Mesothelial cell of epicardium (in vitro differentiated cells): ENCODE results near the gene TMEM255A. TPM values are rescaled to one million over a fixed set of nuclear protein-coding genes. Genes with fewer than 3 reads are reported as not detected.

Experiments used
- DNase-seq, 2 experiments: peaks; one replicate each; pipeline ENCODE4 v3.0.0; 2021; ENCODE audit warnings: low spot score in 2 of 2; ENCODE audit not compliant: unreplicated experiment in 2 of 2
- H3K27ac Mint-ChIP-seq: 2 replicates; pipeline ENCODE4 v1.8.0; 2021; ENCODE audit warnings: mixed read lengths
- H3K27me3 Mint-ChIP-seq: 2 replicates; pipeline ENCODE4 v1.8.0; 2021; ENCODE audit warnings: low read depth, mixed read lengths
- H3K36me3 Mint-ChIP-seq: 2 replicates; pipeline ENCODE4 v1.8.0; 2021; ENCODE audit warnings: mixed read lengths
- H3K4me1 Mint-ChIP-seq: 2 replicates; pipeline ENCODE4 v1.8.0; 2021; ENCODE audit warnings: mixed read lengths
- H3K4me3 Mint-ChIP-seq: 2 replicates; pipeline ENCODE4 v1.8.0; 2021; ENCODE audit warnings: mild to moderate bottlenecking, moderate library complexity, mixed read lengths
- H3K9me3 Mint-ChIP-seq: 2 replicates; pipeline ENCODE4 v1.8.0; 2021; ENCODE audit warnings: mixed read lengths
- total RNA-seq: library from RNA; stranded (reverse); gene quantifications from 3 replicates; pipeline ENCODE4 v1.2.1, GENCODE V29; 2021
- TF ChIP-seq, protein P1 (sequence below): fragments of 200-600 bp; sonication (generic); IDR thresholded peaks from one replicate; pipeline ENCODE4 v1.5.0; 2021; ENCODE audit warnings: antibody characterized with exemption; ENCODE audit not compliant: unreplicated experiment

Gene TMEM255A
- total RNA-seq, 1 donor from 2014 or later, result 1.3 TPM

DNA sequence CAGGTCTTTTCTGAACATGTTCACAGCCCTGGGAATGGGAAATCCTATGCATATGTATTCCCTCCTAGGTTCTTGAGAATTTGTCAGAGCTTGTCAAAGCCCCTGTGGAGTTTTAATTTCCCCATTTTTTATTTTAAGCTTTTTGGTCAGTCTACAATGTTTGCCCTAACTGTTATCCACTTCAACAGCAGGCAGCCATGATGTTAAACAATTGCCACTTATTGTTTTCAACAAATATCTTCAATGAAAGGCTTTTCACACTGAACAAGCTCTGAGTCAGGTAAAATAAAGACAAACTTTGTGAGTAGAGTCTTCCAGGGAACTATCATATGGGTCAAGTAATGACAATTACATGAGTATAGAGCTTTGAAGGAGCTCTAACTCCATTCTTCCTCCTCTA lies 25.6 kb upstream of the TMEM255A start:
- TF ChIP-seq, protein P1, sequence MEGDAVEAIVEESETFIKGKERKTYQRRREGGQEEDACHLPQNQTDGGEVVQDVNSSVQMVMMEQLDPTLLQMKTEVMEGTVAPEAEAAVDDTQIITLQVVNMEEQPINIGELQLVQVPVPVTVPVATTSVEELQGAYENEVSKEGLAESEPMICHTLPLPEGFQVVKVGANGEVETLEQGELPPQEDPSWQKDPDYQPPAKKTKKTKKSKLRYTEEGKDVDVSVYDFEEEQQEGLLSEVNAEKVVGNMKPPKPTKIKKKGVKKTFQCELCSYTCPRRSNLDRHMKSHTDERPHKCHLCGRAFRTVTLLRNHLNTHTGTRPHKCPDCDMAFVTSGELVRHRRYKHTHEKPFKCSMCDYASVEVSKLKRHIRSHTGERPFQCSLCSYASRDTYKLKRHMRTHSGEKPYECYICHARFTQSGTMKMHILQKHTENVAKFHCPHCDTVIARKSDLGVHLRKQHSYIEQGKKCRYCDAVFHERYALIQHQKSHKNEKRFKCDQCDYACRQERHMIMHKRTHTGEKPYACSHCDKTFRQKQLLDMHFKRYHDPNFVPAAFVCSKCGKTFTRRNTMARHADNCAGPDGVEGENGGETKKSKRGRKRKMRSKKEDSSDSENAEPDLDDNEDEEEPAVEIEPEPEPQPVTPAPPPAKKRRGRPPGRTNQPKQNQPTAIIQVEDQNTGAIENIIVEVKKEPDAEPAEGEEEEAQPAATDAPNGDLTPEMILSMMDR, result no peak
- no peaks in the 10 kb centered on the region for H3K4me1 Mint-ChIP-seq
- H3K9me3 Mint-ChIP-seq, result peaks cover 67% of the 10 kb centered on the region
- DNase-seq, result no peak
- H3K4me3 Mint-ChIP-seq, result no peak overlapping the region
- no peak overlapping the region for H3K27ac Mint-ChIP-seq
- no peaks in the 10 kb centered on the region for H3K36me3 Mint-ChIP-seq
- peaks cover 2% of the 10 kb centered on the region for H3K27me3 Mint-ChIP-seq

DNA sequence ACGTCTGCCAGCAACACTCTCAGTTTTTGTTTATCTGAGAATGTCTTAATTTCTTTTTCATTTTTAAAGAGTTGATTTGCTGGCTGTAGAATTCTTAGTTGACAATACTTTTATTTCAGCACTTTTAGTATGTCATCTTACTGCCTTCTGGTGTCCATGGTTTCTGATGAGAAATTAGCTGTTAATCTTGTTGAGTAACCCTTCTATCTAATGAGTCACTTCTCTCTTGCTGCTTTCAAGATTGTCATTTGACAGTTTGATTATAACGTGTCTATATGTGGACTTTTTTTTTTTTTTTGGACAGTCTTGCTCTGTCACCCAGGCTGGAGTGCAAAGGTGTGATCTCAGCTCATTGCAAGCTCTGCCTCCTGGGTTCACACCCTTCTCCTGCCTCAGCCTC lies 24.0 kb upstream of the TMEM255A start:
- Mint-ChIP-seq H3K27ac (no peak overlapping the region), H3K27me3 (no peaks in the 10 kb centered on the region), H3K36me3 (no peaks in the 10 kb centered on the region), H3K4me3 (no peak overlapping the region), H3K4me1 (no peaks in the 10 kb centered on the region), H3K9me3 (peaks cover 73% of the 10 kb centered on the region)
- TF ChIP-seq, protein P1, result no peak
- DNase-seq, result no peak

DNA sequence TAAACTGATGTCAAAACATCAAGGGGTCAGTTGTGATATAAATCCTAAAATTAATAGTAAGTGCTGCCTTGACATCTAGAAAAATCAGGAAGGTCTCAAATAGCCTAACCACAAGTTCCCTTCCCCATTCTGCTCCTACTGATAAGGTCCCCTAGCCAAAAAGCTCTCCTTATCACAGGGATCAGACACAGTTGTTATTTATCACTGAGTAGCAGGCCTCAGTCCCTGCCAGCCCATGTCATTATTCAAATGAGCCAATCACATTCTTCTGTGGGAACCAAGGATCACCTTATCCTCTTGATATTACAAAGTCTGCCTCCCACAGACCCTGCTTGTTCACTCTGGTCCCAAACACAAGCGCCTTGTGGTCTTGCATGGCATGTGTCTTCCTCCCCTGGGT lies 23.3 kb upstream of the TMEM255A start:
- TF ChIP-seq, protein P1, result no peak
- Mint-ChIP-seq H3K4me1 (no peaks in the 10 kb centered on the region), H3K4me3 (no peak overlapping the region), H3K9me3 (peaks cover 79% of the 10 kb centered on the region), H3K36me3 (no peaks in the 10 kb centered on the region), H3K27ac (no peak overlapping the region), H3K27me3 (no peaks in the 10 kb centered on the region)
- no peak for DNase-seq

DNA sequence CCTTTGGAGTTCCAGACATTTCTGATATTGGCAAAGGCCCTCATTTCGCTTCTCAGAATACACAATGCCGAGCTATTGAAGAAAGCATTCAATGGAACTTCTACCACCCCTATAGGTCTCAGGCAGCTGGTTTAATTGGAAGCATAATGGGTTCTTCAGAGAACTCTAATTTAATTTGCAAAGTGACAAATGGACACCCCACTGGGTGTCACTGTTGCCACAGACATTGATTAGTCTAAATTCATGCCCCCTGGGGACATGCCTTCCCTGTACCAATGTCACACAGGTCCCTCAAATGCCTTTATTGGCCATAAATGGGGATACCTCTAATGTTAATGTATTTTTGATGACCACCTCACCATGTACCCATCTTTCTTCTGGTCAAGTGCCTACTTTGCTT lies 22.9 kb upstream of the TMEM255A start:
- no peaks in the 10 kb centered on the region for H3K27me3 Mint-ChIP-seq
- TF ChIP-seq, protein P1, result no peak
- DNase-seq, result no peak
- no peaks in the 10 kb centered on the region for H3K4me1 Mint-ChIP-seq
- H3K9me3 Mint-ChIP-seq, result peaks cover 79% of the 10 kb centered on the region
- no peak overlapping the region for H3K27ac Mint-ChIP-seq
- H3K4me3 Mint-ChIP-seq, result no peak overlapping the region
- no peaks in the 10 kb centered on the region for H3K36me3 Mint-ChIP-seq

DNA sequence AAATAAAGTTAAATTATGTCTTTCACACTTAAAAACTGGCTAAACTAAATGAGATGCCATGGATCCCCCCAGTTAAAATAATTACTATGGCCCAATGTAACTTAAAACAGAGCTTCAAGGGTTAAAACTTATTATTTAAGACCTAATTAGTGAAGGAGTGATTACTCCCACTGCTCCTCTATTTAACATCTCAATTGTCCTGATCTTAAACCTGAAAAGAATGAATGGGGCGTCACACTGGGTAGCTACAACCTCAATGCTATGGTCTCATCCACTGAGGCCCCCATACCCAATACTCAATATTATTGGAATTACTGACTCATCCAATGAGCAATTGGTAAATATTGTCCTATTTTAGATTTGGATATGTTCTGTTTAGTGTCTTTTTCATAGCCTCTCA lies 21.1 kb upstream of the TMEM255A start:
- no peak for DNase-seq

More for the DNA sequence above, 21.1 kb upstream of the TMEM255A start:
- Mint-ChIP-seq H3K4me1 (no peaks in the 10 kb centered on the region), H3K27ac (no peak overlapping the region), H3K36me3 (no peaks in the 10 kb centered on the region), H3K9me3 (peaks cover 71% of the 10 kb centered on the region), H3K4me3 (no peak overlapping the region), H3K27me3 (peaks cover under 1% of the 10 kb centered on the region)
- TF ChIP-seq, protein P1, result no peak
